Limb (tissue), 2 donors: ENCODE results near the gene YWHAE.
"Not testable (repeated sequence)": the region's sequence is repeated elsewhere in the genome, so short reads cannot be mapped to it uniquely, and the experiment has no call there.

Source experiments
- DNase-seq, 2 donors: peaks; one replicate each; pipeline ENCODE4 v3.0.0-alpha.2; 2016; ENCODE audit errors: extremely low spot score in 2 of 2

The YWHAE gene

DNA sequence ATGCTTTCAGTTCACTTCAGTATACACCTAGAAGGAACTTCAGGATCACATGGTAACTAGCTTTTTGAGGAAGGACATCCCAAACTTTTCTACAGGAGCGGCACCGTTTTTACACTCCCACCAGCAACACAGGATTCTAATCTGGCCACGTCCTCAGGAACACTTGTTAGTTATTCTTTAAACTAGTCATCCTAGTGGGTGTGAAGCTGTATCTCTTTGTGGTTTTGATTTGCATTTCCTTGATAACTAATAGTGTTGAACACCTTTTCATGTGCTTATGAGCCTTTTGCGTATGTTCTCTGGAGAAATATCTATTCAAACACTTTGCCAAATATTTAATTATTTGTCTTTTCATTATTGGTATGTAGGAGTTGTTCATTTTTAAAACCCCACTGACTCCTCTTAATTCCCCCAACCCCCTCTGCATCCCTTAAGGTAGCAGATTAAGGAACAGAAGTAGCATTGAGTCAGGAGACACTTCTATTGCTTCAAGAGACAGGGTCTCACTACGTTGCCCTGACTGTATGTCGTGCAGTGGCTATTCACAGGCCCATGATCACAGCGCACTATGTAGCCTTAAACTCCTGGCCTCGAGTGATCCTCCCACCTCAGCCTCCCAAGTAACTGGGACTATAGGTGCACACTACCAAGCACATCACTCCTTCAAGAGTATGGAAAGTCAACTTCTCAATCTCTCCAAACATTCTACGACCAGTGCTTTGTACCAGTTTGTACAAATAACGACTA lies 25.4 kb downstream of the YWHAE start:
- DNase-seq = no peak

DNA sequence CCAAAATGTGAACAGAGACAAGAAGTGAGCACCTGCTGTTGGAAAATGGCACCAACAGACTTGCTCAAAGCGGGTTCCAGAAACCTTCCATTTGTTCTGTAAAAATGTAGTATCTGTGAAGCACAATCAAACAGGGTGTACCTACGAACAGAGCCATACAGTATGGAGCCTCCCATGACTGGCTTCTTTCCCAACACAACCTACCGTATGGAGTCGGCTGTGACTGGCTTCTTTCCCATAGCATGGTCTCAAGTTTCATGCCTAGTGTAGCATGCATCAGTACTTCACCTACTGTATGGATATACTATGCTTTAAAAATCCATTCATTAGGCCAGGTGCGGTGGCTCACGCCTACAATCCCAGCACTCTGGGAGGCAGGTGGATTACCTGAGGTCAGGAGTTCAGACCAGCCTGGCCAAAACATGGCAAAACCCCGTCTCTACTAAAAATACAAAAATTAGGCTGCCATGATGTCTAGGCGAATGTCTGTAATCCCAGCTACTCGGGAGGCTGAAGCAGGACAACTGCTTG lies 26.2 kb downstream of the YWHAE start:
- no peak for DNase-seq

DNA sequence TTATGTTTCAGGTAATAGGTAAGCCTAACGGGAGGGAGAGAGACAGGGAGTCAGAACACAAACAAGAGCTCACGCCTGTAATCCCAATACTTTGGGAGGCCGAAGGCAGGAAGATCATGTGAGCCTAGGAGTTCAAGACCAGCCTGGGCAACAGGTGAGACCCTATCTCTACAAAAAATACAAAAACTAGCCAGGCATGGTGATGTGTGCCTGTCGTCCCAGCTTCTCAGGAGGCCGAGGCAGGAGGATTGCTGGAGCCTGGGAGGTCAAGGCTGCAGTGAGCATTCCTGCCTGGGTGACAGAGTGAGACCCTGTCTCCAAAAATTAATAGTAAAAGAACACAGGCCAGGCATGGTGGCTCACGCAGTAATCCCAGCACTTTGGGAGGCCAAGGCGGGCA lies 27.4 kb downstream of the YWHAE start:
- no peak for DNase-seq

DNA sequence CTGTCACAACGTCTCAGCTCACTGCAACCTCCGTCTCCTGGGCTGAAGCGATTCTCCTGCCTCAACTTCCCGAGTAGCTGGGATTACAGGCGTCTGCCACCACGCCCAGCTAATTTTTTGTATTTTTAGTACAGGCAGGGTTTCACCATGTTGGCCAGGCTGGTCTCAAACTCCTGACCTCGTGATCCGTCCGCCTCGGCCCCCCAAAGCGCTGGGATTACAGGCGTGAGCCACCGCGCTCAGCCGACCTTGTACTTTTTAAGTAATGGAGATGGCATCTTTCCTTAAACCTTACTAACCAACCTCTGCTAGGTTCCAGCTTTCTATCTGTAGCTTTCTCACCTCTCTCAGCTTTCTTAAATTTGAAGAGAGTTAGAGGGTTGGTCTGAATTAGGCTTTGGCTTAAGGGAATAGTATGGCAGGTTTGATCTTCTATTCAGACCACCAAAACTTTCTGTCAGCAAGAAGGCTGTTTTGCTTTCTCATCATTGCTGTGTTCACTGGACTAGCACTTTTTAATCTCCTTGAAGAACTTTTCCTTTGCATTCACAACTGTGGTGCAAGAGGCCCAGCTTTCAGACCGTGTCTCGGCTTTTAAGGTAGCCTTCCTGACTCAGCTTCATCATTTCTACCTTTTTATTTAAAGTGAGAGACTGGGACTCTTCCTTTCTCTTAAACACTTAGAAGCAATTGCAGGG lies 28.0 kb downstream of the YWHAE start:
- DNase-seq = no peak

DNA sequence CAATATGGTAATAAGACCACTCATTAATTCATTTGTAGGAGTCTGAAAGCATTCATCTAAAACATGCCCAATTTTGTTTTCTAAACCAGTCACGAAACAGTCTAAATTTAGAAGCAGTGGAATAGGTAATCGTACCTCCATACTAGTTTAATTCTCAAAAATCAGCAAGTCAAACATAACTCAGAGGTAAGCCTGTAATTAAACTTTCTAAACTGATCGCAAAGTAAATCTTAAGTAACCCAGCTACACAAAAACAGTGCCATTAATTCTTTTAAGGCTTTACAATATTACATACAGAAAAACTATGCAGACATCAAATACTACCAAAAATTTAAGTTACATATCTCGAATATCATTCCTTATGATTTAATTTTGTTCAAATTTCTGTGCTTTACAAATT lies 31.4 kb downstream of the YWHAE start:
- no peak for DNase-seq

DNA sequence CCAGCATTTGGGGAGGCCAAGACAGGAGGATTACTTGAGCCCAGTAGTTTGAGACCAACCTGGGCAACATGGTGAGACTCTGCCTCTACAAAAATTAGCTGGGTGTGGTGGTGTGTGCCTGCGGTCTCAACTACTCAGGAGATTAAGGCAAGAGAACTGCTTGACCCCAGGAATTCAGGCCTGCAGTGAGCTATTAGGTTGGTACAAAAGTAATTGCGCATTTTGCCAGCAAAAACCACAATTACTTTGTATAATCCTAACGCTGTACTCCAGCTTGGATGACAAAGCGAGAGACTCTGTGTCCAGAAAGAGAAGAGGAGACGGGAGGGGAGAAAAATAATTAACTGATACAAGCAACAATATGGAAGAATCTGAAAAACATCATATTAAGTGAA lies 32.7 kb downstream of the YWHAE start:
- DNase-seq = no peak

DNA sequence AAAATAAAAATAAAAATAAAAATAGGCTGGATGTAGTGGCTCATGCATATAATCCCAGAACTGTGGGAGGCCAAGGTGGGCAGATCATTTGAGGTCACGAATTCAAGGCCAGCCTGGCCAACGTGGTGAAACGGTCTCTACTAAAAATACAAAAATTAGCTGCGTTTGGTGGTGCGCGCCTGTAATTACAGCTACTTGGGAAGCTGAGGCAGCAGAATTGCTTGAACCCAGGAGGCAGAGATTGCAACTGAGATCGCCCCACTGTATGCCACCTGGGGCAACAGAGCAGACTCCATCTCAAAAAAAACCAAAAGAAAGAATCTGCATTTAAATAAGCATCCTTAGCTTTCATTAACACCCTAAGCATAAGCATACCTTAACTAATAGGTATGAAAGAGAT lies 33.8 kb downstream of the YWHAE start:
- no peak for DNase-seq

DNA sequence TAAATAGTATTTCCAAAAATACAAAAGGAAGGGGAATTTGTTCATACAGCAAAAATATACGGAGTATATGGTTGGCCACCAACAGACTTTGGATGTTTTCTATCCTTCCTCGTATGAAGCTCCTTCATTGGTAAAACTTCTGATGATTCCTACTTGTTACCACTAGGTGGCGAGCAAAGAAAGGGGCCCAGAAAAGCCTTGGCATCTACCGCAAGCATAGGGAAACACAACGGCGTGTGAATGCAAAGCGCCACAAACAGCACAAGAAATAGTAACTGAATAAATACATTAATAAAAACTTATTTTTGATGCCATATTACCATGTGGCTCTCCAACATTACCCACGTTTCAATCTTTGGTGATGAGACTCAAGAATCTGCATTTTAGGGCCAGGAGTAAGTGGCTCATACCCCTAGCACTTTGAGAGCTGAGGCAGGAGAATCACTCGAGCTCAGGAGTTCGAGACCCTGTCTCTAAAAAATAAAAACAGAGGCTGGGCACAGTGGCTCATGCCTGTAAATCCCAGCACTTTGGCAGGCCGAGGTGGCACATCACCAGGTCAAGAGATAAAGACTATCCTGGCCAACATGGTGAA lies 34.5 kb downstream of the YWHAE start:
- peak; percentile 42 to 83 for DNase-seq

DNA sequence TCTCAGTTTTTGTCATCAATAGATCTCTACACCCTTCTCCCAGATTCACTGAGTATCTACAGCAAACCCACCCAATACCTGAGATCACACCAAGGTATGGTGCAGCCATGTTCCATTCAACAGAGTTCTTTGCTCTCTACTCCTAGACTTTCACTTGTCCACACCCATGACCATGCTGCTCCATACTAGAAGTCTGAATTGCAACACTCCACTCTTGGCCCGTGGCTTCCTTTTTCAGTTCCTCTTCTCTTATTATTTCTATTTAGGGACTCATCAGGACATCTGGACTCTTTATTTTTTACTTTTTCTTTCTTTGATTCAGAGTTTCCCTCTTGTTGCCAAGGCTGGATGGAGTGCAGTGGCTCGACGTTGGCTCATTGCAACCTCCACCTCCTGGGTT lies 37.1 kb downstream of the YWHAE start:
- DNase-seq = no peak

DNA sequence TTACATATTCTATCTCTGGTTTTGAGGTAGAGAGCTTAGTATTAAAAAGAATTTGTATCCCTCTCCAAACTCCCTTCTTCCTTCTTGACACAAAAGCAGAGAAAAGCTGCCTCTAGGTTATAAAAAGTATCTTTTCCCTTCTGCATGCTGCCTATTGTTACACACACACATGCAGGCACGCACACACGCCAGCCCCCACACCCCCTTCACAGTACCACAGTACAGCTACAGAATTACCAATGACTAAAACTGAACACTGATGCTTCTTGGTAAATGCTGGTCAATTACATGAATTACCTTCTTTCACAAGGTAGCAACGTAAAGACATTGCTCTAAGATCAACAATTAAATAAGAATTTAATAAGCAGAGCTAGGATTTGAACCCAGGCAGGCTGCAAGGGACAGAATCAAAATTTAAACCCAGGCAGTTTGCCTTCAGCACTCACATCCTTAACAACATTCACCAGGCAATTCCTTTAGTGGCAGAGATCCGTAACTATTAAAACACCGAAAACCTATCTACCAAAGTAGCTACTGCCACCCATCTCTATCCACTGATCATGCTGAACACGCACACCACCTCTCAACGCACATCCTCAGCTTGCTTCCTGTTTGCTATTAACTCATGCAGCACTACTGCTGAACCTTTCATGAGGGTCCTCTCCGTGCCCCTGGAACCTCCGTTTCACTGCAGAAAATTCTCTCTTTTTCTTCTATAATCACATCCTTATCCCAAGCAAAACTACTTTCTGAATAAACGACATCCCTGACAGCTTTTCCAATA lies 37.8 kb downstream of the YWHAE start:
- no peak for DNase-seq

DNA sequence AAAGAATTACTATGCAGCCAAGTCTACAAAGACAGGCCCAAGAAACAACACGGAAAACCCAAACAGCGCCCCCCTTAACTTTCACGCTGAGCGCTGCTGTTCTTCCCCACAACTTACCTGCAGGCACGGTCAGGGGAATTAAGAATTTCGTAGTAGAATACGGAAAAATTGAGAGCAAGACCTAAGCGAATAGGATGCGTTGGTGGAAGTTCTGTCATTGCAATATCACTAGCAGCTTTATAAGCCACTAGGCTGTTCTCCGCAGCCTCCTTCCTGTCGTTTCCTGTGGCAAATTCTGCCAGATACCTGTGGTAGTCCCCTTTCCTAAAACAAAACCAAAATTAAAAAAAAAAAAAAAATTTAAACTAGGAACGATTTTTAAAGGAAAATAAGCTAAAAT lies 39.0 kb downstream of the YWHAE start:
- no peak for DNase-seq

DNA sequence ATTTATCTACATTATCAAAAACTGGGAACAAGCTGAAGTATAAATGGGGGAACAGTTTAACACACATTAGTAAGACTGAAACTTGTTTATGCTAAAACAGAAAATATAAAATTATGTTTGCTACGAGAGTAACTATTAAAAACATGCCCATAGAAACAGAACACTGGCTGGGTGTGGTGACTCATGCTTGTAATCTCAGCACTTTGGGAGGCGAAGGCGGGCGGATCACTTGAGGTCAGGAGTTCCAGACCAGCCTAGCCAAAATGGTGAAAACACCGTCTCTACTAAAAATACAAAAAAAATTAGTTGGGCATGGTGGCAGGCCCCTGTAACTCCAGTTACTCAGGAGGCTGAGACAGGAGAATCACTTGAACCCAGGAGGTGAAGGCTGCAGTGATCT lies 39.7 kb downstream of the YWHAE start:
- not testable (repeated sequence) for DNase-seq

DNA sequence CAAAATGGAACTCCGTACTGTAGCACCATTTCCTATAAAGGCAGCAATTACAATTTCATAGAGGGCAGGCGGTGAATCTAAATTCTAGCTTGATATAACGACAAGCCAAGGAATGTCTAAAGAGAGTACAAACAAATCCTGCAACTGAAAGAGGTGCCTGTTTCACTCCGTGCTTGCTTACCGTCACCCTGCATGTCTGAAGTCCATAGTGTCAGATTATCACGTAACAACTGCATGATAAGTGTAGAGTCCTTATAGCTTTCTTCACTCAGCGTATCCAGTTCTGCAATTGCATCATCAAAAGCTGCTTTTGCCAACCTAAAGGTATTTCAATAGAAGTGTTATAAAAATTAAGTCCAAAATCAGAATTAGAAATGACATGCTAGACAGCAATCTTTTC lies 46.0 kb downstream of the YWHAE start:
- no peak for DNase-seq

DNA sequence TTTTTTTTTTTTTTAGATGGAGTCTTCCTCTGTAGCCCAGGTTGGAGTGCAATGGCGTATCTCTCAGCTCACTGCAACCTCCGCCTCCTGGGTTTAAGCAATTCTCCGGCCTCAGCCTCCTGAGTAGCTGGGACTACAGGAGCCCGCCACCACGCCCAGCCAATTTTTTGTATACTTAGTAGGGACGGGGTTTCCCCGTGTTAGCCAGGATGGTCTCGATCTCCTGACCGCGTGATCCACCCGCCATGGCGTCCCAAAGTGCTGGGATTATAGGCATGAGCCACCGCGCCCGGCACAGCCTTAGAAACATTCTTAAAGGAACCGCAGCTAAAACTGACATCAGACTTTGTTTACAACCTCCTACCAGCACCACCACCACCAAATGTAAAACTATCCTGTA lies 47.5 kb downstream of the YWHAE start:
- DNase-seq = not testable (repeated sequence)

DNA sequence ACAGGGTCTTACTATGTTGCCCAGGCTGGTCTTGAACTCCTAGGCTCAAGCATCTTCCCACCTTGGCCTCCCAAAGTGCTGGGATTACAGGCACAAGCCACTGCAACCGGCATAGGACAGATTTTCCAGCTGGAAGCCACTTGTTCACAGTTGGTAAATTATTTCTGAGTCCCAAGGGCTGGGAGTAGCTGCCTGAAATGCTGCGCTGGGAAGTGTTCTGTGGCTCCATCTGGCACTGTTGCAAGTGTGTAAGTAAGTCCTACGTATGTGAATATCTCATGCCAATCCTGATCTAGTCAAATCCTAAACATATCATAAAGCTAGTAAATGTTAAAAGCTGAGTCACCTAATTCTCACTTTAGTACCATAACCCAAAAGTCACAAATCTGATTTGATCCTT lies 48.1 kb downstream of the YWHAE start:
- DNase-seq = no peak

DNA sequence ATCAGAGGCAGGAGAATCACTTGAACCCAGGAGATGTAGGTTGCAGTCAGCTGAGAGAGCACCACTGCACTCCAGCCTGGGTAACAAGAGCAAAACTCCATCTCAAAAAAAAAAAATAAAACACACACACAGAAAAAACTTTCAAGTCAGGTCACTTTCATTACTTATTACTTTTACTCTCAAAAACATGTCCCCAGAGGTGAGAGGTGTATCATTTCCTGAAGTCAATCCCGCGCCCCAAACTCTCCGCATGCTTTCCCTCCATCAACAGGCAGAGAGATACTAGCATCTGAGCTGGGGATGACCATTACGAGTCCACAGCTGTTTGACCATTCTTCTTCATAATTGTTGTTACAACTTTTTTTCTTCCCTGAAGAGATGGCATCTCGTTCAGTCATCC lies 48.7 kb downstream of the YWHAE start:
- no peak for DNase-seq

DNA sequence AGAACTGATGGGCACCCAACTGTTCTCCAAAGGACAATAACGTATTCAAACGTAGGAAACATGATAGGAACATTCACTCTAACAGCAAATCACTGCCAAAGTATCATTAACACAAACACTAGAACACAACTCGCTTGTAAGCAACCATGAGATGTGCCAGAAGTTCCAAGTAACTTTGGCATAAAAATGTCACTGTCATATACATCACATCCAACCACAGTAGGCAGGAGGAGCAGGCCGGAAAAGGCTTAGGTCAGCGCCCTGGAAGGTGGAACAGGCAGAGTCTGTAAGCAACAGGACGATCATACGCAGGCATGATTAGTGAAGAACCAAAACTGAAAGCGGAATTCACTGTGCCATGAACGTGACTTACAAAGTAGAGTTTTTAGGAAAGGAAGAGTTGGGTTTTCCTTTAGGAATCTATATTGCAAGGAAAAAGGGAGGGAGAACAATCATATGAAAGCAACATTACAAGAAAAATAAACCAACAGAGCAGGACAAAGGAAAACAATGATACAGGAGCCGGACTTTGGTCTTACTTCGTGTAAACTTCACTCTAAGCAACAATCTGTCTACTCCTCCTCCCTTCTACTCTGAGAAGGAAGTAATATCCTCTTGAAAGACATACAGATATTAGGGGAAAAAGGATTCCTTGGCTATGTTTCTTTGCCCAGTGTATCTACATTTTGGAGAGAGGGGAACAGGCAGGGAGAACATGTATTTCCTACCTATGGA lies 52.3 kb downstream of the YWHAE start:
- DNase-seq = no peak

DNA sequence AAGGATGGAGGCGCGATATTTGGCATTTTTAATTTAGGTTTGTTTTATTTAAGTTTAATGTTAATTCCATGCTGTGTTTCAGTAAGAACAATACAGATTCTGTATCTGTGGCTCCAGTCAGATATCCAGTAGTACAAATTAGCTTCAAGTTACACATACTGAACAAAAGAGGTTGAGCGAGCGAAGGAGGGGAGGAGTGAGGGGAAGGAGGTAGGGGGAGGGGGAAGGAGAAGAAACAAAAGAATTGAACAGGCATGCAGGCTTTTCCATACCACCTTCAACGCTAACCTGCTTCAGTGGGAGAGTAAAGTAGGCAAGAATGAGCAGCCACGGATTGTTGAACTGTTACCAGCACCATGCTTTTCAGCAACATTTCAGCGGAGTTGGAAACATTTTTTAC lies 55.5 kb downstream of the YWHAE start:
- no peak for DNase-seq

DNA sequence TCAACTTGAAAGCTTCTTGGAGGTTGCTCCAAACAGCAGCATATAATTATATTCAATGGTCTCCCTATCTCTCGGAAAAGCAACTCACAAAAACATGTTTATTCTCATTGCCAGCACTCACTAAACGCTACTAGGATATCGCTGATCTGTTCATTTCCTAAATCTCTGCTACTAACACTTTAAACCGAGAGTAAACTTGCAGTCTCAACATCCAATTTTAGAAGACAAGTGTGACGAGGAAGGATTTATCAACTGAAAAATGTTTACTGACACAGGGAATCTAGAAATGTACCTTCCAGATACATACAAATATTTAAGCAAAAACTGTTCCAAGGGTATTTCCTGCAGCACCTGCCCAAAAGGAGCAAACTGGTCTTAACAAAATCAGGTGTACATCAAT lies 56.5 kb downstream of the YWHAE start:
- no peak for DNase-seq

DNA sequence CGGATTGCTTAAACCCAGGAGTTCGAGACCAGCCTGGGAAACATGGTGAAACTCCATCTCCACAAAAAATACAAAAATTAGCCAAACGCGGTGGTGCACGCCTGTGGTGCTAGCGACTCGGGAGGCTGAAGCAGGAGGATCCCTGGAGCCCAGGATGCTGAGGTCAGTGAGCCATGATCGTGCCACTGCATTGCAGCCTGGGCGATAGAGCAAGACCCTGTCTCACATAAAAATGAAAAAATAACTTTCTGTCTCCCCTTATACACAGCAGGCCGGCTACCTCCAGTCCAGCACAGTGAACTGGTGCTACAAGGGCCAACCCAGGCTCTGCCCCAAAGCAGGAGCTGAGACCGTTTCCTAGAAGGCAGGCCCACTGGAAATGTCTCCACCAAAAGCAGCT lies 59.7 kb downstream of the YWHAE start:
- no peak for DNase-seq

DNA sequence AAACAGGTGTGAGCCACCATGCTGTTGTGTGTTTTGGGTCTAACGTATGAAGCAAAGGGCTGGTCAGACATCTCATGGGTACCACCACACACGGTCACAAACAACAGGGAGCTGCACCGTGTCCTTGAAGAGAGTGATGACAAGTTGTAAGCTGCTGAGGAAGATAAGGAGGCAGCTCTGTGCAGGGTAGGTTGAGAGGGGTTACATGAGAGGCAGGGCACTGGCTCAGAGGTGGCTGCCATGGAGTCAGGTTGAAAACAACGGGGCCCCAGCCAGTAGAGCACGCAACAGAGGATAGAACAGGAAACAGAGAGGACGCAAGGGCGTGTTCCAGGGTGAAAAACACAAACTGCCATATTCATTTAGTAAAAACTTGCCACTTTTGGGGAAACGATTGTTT lies 68.3 kb downstream of the YWHAE start:
- no peak for DNase-seq
